NT2/D1 (cell line): ENCODE results near the gene ENDOU.

Experiments used
- DNase-seq: peaks from one replicate; pipeline ENCODE4 v3.0.0-alpha.2; 2011; ENCODE audit warnings: low read depth, low spot score
- H3K27me3 ChIP-seq: 2 replicates; pipeline ENCODE4 v1.6.0; 2011; ENCODE audit warnings: mild to moderate bottlenecking; ENCODE audit not compliant: insufficient read length, insufficient read depth
- H3K36me3 ChIP-seq: 2 replicates; pipeline ENCODE4 v1.6.1; 2011; ENCODE audit warnings: mild to moderate bottlenecking, low read length, mixed read lengths; ENCODE audit not compliant: insufficient read depth, insufficient read length
- H3K4me1 ChIP-seq: 2 replicates; pipeline ENCODE4 v1.5.1; 2011; ENCODE audit not compliant: insufficient read depth, insufficient read length
- H3K4me3 ChIP-seq: 2 replicates; pipeline ENCODE4 v1.5.1; 2011; ENCODE audit warnings: low read depth; ENCODE audit not compliant: insufficient read length
- H3K9ac ChIP-seq: 2 replicates; pipeline ENCODE4 v1.6.0; 2011; ENCODE audit warnings: low read depth; ENCODE audit not compliant: insufficient read length
- H3K9me3 ChIP-seq: 2 replicates; pipeline ENCODE4 v1.5.1; 2011; ENCODE audit warnings: mild to moderate bottlenecking, low read length; ENCODE audit not compliant: insufficient read depth
- SUZ12 ChIP-seq: IDR thresholded peaks from 2 replicates; pipeline ENCODE4 v1.6.1; 2011; ENCODE audit not compliant: insufficient read length, insufficient read depth; ENCODE audit errors: extremely low read depth
- YY1 ChIP-seq: IDR thresholded peaks from 2 replicates; pipeline ENCODE4 v1.6.1; 2011; ENCODE audit not compliant: insufficient read length, insufficient read depth
- ZNF274 ChIP-seq: IDR thresholded peaks from 2 replicates; pipeline ENCODE4 v1.6.1; 2011; ENCODE audit warnings: mild to moderate bottlenecking, low read depth, low read length

The ENDOU gene

DNA sequence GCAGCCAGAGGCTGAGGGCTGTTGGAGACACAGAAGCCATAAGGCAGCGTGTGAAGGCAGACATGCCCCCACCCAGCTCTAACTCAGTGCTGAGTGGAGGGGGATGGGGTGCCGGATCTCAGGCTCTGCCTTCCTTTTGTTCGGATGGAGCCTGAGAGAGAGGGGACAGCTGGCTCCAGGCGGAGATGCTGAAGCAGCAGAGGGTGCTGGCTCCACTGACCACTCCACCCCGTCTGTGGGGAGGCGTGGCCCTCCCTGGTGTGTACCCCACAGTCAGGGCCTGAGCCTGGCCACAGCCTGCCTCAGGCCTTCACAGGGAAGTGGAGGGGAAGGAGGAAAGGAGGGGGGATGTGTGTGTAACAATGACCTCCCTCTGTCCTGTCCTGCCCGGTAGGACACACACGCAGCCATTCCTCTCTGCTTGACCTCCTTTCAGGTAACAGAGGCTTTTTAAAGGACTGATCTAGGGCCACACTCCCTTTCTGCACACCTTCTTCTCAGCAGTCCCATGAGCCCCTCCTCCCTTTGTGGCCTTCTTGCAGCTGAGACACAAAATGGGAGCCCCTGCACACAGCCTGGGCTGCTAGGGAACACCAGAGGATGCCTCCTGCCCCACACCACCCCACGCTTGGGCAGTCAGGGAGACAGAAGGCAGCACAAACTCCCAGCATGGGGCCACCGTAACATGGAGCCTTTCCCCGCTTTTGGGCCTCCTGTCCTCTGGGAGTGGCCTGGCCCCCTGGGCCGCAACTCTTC lies 9.6 kb upstream of the ENDOU start:
- Histone ChIP-seq H3K27me3 (no peaks in the 10 kb centered on the region), H3K9ac (peak overlapping the region; percentile 70), H3K9me3 (no peaks in the 10 kb centered on the region), H3K4me1 (peaks cover 25% of the 10 kb centered on the region), H3K36me3 (no peaks in the 10 kb centered on the region), H3K4me3 (no peak overlapping the region)
- DNase-seq: no peak
- no peak for TF ChIP-seq YY1

DNA sequence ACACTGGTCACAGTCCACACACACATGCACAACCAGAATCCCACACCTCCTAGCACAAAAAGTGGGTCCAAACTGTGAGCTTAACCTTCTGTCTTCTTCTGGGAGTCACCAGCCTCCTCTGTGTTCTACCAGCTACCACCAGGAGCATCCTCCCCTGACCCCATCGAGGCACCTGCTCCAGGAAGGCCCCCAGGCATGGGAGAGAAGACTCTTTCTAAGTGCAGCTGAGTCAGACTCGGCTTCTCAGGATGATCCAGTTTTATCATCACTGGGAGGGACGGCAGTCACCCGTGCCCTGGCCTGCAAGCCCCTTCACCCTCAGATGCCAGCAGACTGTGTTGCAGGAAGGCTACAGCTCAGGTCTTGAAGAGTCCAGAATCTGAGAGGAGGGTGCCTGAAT lies 7.9 kb upstream of the ENDOU start:
- H3K9ac ChIP-seq: no peak overlapping the region
- no peaks in the 10 kb centered on the region for H3K27me3 ChIP-seq
- no peaks in the 10 kb centered on the region for H3K9me3 ChIP-seq
- no peak for TF ChIP-seq SUZ12
- TF ChIP-seq YY1: no peak
- no peak for TF ChIP-seq ZNF274
- no peak for DNase-seq
- no peaks in the 10 kb centered on the region for H3K36me3 ChIP-seq
- no peak overlapping the region for H3K4me3 ChIP-seq
- peaks cover 30% of the 10 kb centered on the region for H3K4me1 ChIP-seq

DNA sequence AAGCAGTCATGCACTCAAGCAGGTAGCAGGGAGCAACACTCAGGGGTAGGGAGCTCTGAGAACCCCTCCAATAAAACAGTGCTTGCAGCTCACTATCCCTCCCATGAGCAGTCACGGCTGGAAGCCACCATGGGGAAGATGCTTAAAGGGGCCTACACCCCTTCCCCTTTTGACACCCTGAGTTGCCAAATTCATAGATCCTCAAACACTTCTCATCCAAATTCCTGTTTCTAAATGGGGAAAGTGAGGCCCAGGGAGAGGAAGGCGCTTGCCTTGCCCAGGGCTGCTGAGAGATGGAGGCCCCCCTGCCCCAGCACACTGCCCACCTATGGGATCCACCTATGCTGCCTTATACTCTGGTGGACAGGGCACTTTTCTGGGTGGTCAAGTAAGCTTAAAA lies 7.2 kb upstream of the ENDOU start:
- H3K4me3 ChIP-seq: no peak overlapping the region
- no peak overlapping the region for H3K9ac ChIP-seq
- H3K4me1 ChIP-seq: peaks cover 30% of the 10 kb centered on the region
- no peaks in the 10 kb centered on the region for H3K9me3 ChIP-seq
- H3K36me3 ChIP-seq: no peaks in the 10 kb centered on the region
- no peak for TF ChIP-seq YY1
- TF ChIP-seq SUZ12: no peak
- TF ChIP-seq ZNF274: no peak
- H3K27me3 ChIP-seq: no peaks in the 10 kb centered on the region
- DNase-seq: no peak

DNA sequence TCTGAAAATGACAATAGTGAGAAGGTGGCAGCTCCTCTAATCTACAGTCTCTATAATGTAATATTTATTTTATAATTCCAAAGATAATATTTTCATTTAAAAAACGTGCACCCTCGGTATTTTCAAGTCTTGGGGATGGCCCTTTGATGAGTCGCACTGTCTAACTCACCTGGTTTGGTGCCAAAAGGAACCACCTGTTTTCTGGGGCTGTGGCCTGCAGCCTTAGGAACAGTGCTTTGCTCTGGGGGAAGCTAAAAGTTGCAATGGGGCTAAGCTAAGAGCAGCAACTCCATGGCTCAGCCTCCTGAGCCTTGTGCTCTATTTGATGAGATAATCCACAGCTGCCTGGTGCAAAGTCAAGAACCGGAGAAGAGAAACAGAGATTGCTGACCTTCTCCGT lies 6.4 kb upstream of the ENDOU start:
- TF ChIP-seq SUZ12 (no peak), ZNF274 (no peak), YY1 (no peak)
- H3K9ac ChIP-seq: no peak overlapping the region
- H3K36me3 ChIP-seq: no peaks in the 10 kb centered on the region
- H3K9me3 ChIP-seq: no peaks in the 10 kb centered on the region
- H3K4me1 ChIP-seq: peaks cover 27% of the 10 kb centered on the region
- DNase-seq: no peak
- H3K4me3 ChIP-seq: no peak overlapping the region
- H3K27me3 ChIP-seq: no peaks in the 10 kb centered on the region

DNA sequence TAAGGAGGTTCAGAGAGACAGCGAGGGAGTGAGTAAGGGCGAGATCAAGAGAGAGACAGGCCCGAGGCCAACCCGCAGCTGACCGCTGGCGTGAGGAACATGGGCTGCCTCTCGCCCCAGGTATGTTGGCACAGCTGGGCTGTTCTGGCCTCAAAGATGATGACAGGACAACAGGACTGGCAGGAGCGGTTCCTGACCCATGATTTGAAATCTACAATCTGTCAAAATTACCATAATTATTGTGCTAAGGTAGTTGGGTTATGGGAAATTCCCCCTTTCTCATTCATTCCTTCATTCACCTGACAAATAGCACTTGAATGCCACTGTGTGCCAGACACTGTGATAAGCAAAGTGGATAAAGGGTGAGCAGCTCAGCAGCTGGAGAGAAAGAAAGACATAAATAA lies 5.1 kb upstream of the ENDOU start:
- no peak for DNase-seq
- Histone ChIP-seq H3K4me3 (no peak overlapping the region), H3K27me3 (no peaks in the 10 kb centered on the region), H3K9me3 (no peaks in the 10 kb centered on the region), H3K9ac (no peak overlapping the region), H3K36me3 (no peaks in the 10 kb centered on the region), H3K4me1 (peaks cover 14% of the 10 kb centered on the region)
- no peak for TF ChIP-seq YY1
- TF ChIP-seq SUZ12: no peak
- TF ChIP-seq ZNF274: no peak

DNA sequence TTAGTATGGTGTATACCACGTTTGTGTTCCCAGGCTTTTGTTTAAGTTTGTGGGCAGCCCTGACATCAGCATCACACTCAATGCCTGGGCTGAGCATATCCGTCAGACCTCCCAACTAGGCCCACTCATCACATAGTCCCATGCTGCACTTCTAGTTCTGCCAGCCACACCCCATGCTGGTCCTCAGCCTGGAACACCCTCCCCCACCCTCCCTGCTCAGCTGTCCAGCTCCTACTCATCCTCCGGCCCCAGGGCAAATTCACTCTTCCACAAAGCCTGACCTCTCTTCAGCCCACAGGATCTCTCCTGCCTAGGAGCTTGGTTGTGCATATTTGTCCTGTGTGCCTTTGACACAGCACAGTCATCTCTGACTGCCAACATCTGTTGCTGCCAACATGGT lies 3.9 kb upstream of the ENDOU start:
- Histone ChIP-seq H3K36me3 (no peaks in the 10 kb centered on the region), H3K9ac (no peak overlapping the region), H3K9me3 (no peaks in the 10 kb centered on the region), H3K4me1 (peaks cover 7% of the 10 kb centered on the region), H3K4me3 (no peak overlapping the region), H3K27me3 (no peaks in the 10 kb centered on the region)
- no peak for TF ChIP-seq SUZ12
- no peak for TF ChIP-seq YY1
- no peak for TF ChIP-seq ZNF274
- DNase-seq: no peak

DNA sequence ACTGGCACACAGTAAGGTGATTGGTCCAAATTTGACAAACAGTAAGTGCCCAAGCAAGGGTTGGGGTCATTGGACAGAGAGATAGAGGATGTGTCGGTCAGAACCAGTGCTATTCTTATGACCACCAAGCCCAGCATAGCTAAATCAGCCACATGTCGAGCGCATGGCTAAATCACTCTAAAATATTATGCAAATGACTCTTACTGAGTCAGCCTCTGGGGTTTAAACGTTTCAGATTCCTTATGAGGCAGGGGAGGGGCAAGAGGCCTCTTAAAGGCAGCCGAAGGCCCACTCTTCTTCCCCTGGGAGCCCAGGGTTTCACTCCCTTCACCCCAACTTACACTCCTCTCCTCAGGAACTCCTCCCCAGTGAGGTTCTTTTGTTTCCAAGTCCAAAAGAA lies 603 bp upstream of the ENDOU start:
- Histone ChIP-seq H3K36me3 (no peaks in the 10 kb centered on the region), H3K27me3 (no peaks in the 10 kb centered on the region), H3K9me3 (no peaks in the 10 kb centered on the region), H3K4me1 (peaks cover 7% of the 10 kb centered on the region), H3K4me3 (no peak overlapping the region), H3K9ac (no peak overlapping the region)
- no peak for DNase-seq
- TF ChIP-seq SUZ12 (no peak), ZNF274 (no peak), YY1 (no peak)
